SK-N-SH (cell line): ENCODE data around the gene USH1G. TPM values are rescaled to one million over a fixed set of nuclear protein-coding genes. Genes with fewer than 3 reads are reported as not detected.

Experiments used
- CTCF ChIA-PET: fragments of 300-600, 350-600 bp; formaldehyde crosslinking; extraction: SDS; loops from one replicate; lab custom pipeline; 2021; lab: Yijun Ruan, JAX
- POLR2A ChIA-PET: fragments of 350-600 bp; sonication (Branson Sonifier 250); formaldehyde crosslinking; extraction: SDS; loops from one replicate; lab custom pipeline; 2020; ENCODE audit warnings: antibody characterized with exemption, inconsistent platforms; lab: Yijun Ruan, JAX
- DNase-seq: peaks from one replicate; pipeline ENCODE4 v3.0.0; 2012
- H2AFZ ChIP-seq: fragments of 200-600 bp; sonication (generic); 2 replicates; pipeline ENCODE4 v1.8.1; 2016; ENCODE audit warnings: antibody characterized with exemption, mild to moderate bottlenecking, low read depth
- H3F3A ChIP-seq: fragments of 200-600 bp; sonication (generic); replicated peaks from 2 replicates; pipeline ENCODE3; 2016; ENCODE audit warnings: antibody characterized with exemption, mild to moderate bottlenecking; ENCODE audit not compliant: insufficient read depth
- H3K27ac ChIP-seq, 2 experiments: fragments of 200-500 bp in 1 of 2; fragments of 200-600 bp in 1 of 2; sonication (Bioruptor generic) in 1 of 2; sonication (generic), shearing (Covaris generic) in 1 of 2; 2 replicates each; pipeline versions ENCODE4 v1.5.1 to v1.6.1; 2014 to 2016; ENCODE audit warnings: low read depth in 2 of 2, inconsistent platforms in 1 of 2, low read length in 1 of 2, mild to moderate bottlenecking in 1 of 2, mixed read lengths in 1 of 2
- H3K27me3 ChIP-seq: fragments of 200-600 bp; sonication (generic), shearing (Covaris generic); 2 replicates; pipeline ENCODE4 v1.6.1; 2016; ENCODE audit warnings: mixed run types; ENCODE audit not compliant: insufficient read depth
- H3K36me3 ChIP-seq, 2 experiments: fragments of 200-500 bp in 1 of 2; fragments of 200-600 bp in 1 of 2; sonication (Bioruptor generic) in 1 of 2; sonication (generic) in 1 of 2; replicated peaks in 1 of 2; 2 replicates each; pipeline versions ENCODE3 to v1.5.1; 2014 to 2016; ENCODE audit warnings: low read length in 1 of 2, mild to moderate bottlenecking in 1 of 2; ENCODE audit not compliant: insufficient read depth in 2 of 2, control insufficient read depth in 1 of 2
- H3K4me1 ChIP-seq, 2 experiments: fragments of 200-500 bp in 1 of 2; fragments of 200-600 bp in 1 of 2; sonication (Bioruptor generic) in 1 of 2; sonication (generic), shearing (Covaris generic) in 1 of 2; 2 replicates each; pipeline versions ENCODE4 v1.5.1 to v1.6.1; 2014 to 2016; ENCODE audit warnings: low read depth in 1 of 2, low read length in 1 of 2, mixed run types in 1 of 2; ENCODE audit not compliant: insufficient read depth in 2 of 2, control insufficient read depth in 1 of 2
- H3K4me2 ChIP-seq: fragments of 200-600 bp; sonication (generic), shearing (Covaris generic); 2 replicates; pipeline ENCODE4 v1.6.1; 2017; ENCODE audit warnings: mixed run types
- H3K4me3 ChIP-seq, 2 experiments: fragments of 200-500 bp in 1 of 2; fragments of 200-600 bp in 1 of 2; sonication (Bioruptor generic) in 1 of 2; sonication (generic), shearing (Covaris generic) in 1 of 2; 2 replicates each; pipeline versions ENCODE4 v1.5.1 to v1.8.1; 2014 to 2016; ENCODE audit warnings: low read depth in 2 of 2, inconsistent platforms in 1 of 2, low read length in 1 of 2, mild to moderate bottlenecking in 1 of 2, mixed read lengths in 1 of 2, moderate library complexity in 1 of 2
- H3K79me2 ChIP-seq: fragments of 200-600 bp; sonication (generic); 2 replicates; pipeline ENCODE4 v1.8.1; 2017; ENCODE audit warnings: mild to moderate bottlenecking; ENCODE audit not compliant: insufficient read depth
- H3K9ac ChIP-seq: fragments of 200-600 bp; sonication (generic); 2 replicates; pipeline ENCODE4 v1.6.1; 2017; ENCODE audit warnings: mixed run types
- H3K9me2 ChIP-seq: fragments of 200-600 bp; sonication (generic); 2 replicates; pipeline ENCODE4 v1.6.1; 2017; ENCODE audit warnings: mixed run types
- H3K9me3 ChIP-seq: fragments of 200-600 bp; sonication (generic); 2 replicates; pipeline ENCODE4 v1.6.1; 2017; ENCODE audit warnings: mixed run types, mild to moderate bottlenecking, moderate library complexity
- H4K20me1 ChIP-seq: fragments of 200-600 bp; sonication (generic); 2 replicates; pipeline ENCODE4 v1.6.1; 2017; ENCODE audit warnings: mild to moderate bottlenecking, mixed run types; ENCODE audit not compliant: insufficient read depth
- CHD2 ChIP-seq: fragments of 150-350 bp; IDR thresholded peaks from 2 replicates; pipeline ENCODE4 v1.6.1; 2018; ENCODE audit warnings: low read length; ENCODE audit not compliant: partially characterized antibody
- CTCF ChIP-seq: fragments of 200-600 bp; sonication (generic); IDR thresholded peaks from 2 replicates; pipeline ENCODE4 v1.6.1; 2017; ENCODE audit warnings: antibody characterized with exemption, mild to moderate bottlenecking, moderate library complexity
- ELF1 ChIP-seq: IDR thresholded peaks from 2 replicates; pipeline ENCODE4 v1.4.0; 2012
- EZH2phosphoT487 ChIP-seq: fragments of 200-600 bp; sonication (generic); IDR thresholded peaks from 2 replicates; pipeline ENCODE4 v1.6.1; 2017; ENCODE audit warnings: low read depth, mixed run types, mild to moderate bottlenecking, antibody characterized with exemption, moderate library complexity, borderline replicate concordance
- FOSL2 ChIP-seq: IDR thresholded peaks from 2 replicates; pipeline ENCODE4 v1.4.0; 2012; ENCODE audit warnings: low read depth, mild to moderate bottlenecking, moderate library complexity, borderline replicate concordance
- FOXM1 ChIP-seq: IDR thresholded peaks from 2 replicates; pipeline ENCODE4 v1.4.0; 2012; ENCODE audit warnings: low read depth, mild to moderate bottlenecking
- GABPA ChIP-seq: IDR thresholded peaks from 2 replicates; pipeline ENCODE4 v1.4.0; 2012; ENCODE audit warnings: low read depth, mild to moderate bottlenecking
- MEF2A ChIP-seq: IDR thresholded peaks from 2 replicates; pipeline ENCODE4 v1.4.0; 2012; ENCODE audit warnings: low read depth, borderline replicate concordance
- MXI1 ChIP-seq: IDR thresholded peaks from 2 replicates; pipeline ENCODE4 v1.6.1; 2012; ENCODE audit warnings: mild to moderate bottlenecking, low read depth, low read length, improper control_type of control experiment
- PBX3 ChIP-seq: IDR thresholded peaks from 2 replicates; pipeline ENCODE4; 2012
- RAD21 ChIP-seq: IDR thresholded peaks from 2 replicates; pipeline ENCODE4 v1.6.1; 2012; ENCODE audit warnings: mild to moderate bottlenecking, low read length
- RCOR1 ChIP-seq: fragments of 150-350 bp; IDR thresholded peaks from 2 replicates; pipeline ENCODE4 v1.6.1; 2017; ENCODE audit warnings: antibody characterized with exemption, low read length
- REST ChIP-seq: IDR thresholded peaks from 2 replicates; pipeline ENCODE4 v1.6.1; 2012; ENCODE audit warnings: mild to moderate bottlenecking, low read depth, low read length, moderate library complexity
- SMC3 ChIP-seq: IDR thresholded peaks from 2 replicates; pipeline ENCODE4 v1.6.1; 2012; ENCODE audit warnings: low read depth, low read length, improper control_type of control experiment
- TCF12 ChIP-seq: IDR thresholded peaks from 2 replicates; pipeline ENCODE4 v1.4.0; 2012
- TEAD4 ChIP-seq: IDR thresholded peaks from 2 replicates; pipeline ENCODE4 v1.4.0; 2012; ENCODE audit warnings: mild to moderate bottlenecking, borderline replicate concordance; ENCODE audit not compliant: insufficient read depth
- ZBTB33 ChIP-seq: IDR thresholded peaks from 2 replicates; pipeline ENCODE4 v1.4.0; 2012; ENCODE audit warnings: low read depth, borderline replicate concordance
- WGBS: methylation state at CpG from one replicate; pipeline ENCODE4 v1.1.6; 2017; ENCODE audit warnings: low lambda C conversion rate; 5-methylcytosine and 5-hydroxymethylcytosine counted together
- polyA plus RNA-seq, 3 experiments: library from polyadenylated mRNA; depleted of rRNA; stranded (reverse); fragments of >200 nt; gene quantifications; 2 replicates each; pipeline ENCODE4 v1.2.3, GENCODE V29; 2012

The USH1G gene
- polyA plus RNA-seq, 1 of the 3 experiments (the other 2 are of a cell fraction) = not detected

GRCh38 chr17:74919440-74920305, 3.4 kb downstream of the USH1G start (continued):
- no peak for TF ChIP-seq PBX3
- no peak for TF ChIP-seq TCF12
- no peak for TF ChIP-seq GABPA
- no peak for TF ChIP-seq ELF1
- no peak for TF ChIP-seq MXI1
- TF ChIP-seq CTCF = no peak
- TF ChIP-seq SMC3 = no peak

- H3K27me3 ChIP-seq = peaks cover 24% of the 10 kb centered on the region
- WGBS = 73% methylated on average over 5 of the region's 5 CpGs
- POLR2A ChIA-PET = interaction anchor here (0.7 kb wide), 1 partner anchor 69 kb away, joined by 3 read pairs; the partner anchor contains the start of gene CDR2L
Observed at GRCh38 chr17:74918906-74919305, 4.1 kb downstream of the USH1G start.

More at GRCh38 chr17:74918906-74919305, 4.1 kb downstream of the USH1G start:
- CTCF ChIA-PET = interaction anchor here (1.0 to 12.1 kb wide), 4 partner anchors 16 to 141 kb away, joined by 3 to 286 read pairs (median 5); no protein-coding TSS in a partner anchor
- Histone ChIP-seq H3K9me2 (no peaks in the 10 kb centered on the region), H3K9ac (no peak overlapping the region), H3K27ac (no peak overlapping the region), H4K20me1 (no peaks in the 10 kb centered on the region), H3K36me3 (no peaks in the 10 kb centered on the region), H3F3A (no peaks in the 10 kb centered on the region), H3K79me2 (no peaks in the 10 kb centered on the region), H3K4me3 (no peak overlapping the region), H3K4me1 (peaks cover 0 to 10% of the 10 kb centered on the region in 2 experiments; a peak in 1 of 4 replicates), H3K9me3 (no peaks in the 10 kb centered on the region), H3K4me2 (no peak overlapping the region), H2AFZ (no peak overlapping the region)
- DNase-seq = no peak
- TF ChIP-seq FOSL2 (no peak), FOXM1 (no peak), TEAD4 (no peak), REST (no peak), EZH2phosphoT487 (no peak), RCOR1 (no peak), CHD2 (no peak), ELF1 (no peak), MEF2A (no peak), RAD21 (no peak), ZBTB33 (no peak)
